K562 (cell line): ENCODE measurements around the gene AADAC. TPM values are rescaled to one million over a fixed set of nuclear protein-coding genes. Genes with fewer than 3 reads are reported as not detected.
A peak's percentile ranks its signal among the peaks of the same experiment; 100 is the strongest.

ENCODE experiments used
- ARID3A ChIP-seq: IDR thresholded peaks from 2 replicates; pipeline ENCODE4 v1.6.1; 2012; ENCODE audit warnings: low read depth, low read length, improper control_type of control experiment, borderline replicate concordance
- CHCHD3 ChIP-seq: fragments of 250-450 bp; sonication (Bioruptor Pico); IDR thresholded peaks from 2 replicates; pipeline ENCODE4 v2.1.2; 2022; ENCODE audit warnings: mild to moderate bottlenecking
- CREB3L1 ChIP-seq: fragments of 450-650 bp; IDR thresholded peaks from 2 replicates; pipeline ENCODE4 v1.6.1; 2014; ENCODE audit warnings: low read depth, mild to moderate bottlenecking, moderate library complexity, borderline replicate concordance
- ESRRA ChIP-seq: fragments of 450-650 bp; IDR thresholded peaks from 2 replicates; pipeline ENCODE4 v1.6.1; 2014; ENCODE audit warnings: low read depth, mild to moderate bottlenecking, moderate library complexity, borderline replicate concordance
- GATAD2A ChIP-seq: fragments of 450-650 bp; IDR thresholded peaks from 2 replicates; pipeline ENCODE4 v1.6.1; 2017
- HNRNPUL1 ChIP-seq: fragments of 200-400 bp; formaldehyde crosslinking; IDR thresholded peaks from 2 replicates; pipeline ENCODE4 v1.6.1; 2017; ENCODE audit warnings: low read length
- L3MBTL2 ChIP-seq: fragments of 450-650 bp; IDR thresholded peaks from 2 replicates; pipeline ENCODE4 v1.6.1; 2016; ENCODE audit warnings: mild to moderate bottlenecking, moderate library complexity
- NR0B1 ChIP-seq: fragments of 450-650 bp; IDR thresholded peaks from one replicate; pipeline ENCODE4 v1.6.1; 2018; ENCODE audit warnings: mild to moderate bottlenecking, moderate library complexity; ENCODE audit not compliant: partially characterized antibody
- NR2C2 ChIP-seq, 2 experiments: fragments of 200-800 bp in 1 of 2; sonication (Bioruptor generic) in 1 of 2; sonication (generic) in 1 of 2; formaldehyde crosslinking in 1 of 2; IDR thresholded peaks; 2 replicates each; pipeline versions ENCODE4 v1.6.1 to v1.8.0; 2016 to 2022; ENCODE audit warnings: mild to moderate bottlenecking in 1 of 2, missing compliant biosample characterization in 1 of 2, missing genetic modification characterization in 1 of 2, missing genetic modification reagents in 1 of 2
- NR2F6 ChIP-seq: fragments of 450-650 bp; formaldehyde crosslinking; IDR thresholded peaks from 2 replicates; pipeline ENCODE4 v1.4.0; 2020; ENCODE audit warnings: mild to moderate bottlenecking
- RFX7 ChIP-seq: fragments of 250-450 bp; sonication (Bioruptor Pico); IDR thresholded peaks from 2 replicates; pipeline ENCODE4 v1.5.1; 2021; ENCODE audit warnings: mild to moderate bottlenecking
- RNF2 ChIP-seq: sonication (generic); IDR thresholded peaks from 2 replicates; pipeline ENCODE4 v1.6.1; 2016
- SNIP1 ChIP-seq: fragments of 450-650 bp; IDR thresholded peaks from 2 replicates; pipeline ENCODE4 v1.7.1; 2017; ENCODE audit warnings: low read depth, mild to moderate bottlenecking
- TFAM ChIP-seq: fragments of 250-450 bp; sonication (Bioruptor Pico); conservative IDR thresholded peaks from 2 replicates; pipeline ENCODE4 v1.5.0; 2021; ENCODE audit warnings: mild to moderate bottlenecking, moderate library complexity
- ZC3H4 ChIP-seq: sonication (generic); formaldehyde crosslinking; IDR thresholded peaks from 2 replicates; pipeline ENCODE4 v1.9.0; 2021; ENCODE audit warnings: missing genetic modification reagents, borderline replicate concordance
- ZNF76 ChIP-seq: fragments of 250-450 bp; sonication (Bioruptor Pico); IDR thresholded peaks from 2 replicates; pipeline ENCODE4 v1.4.0; 2020; ENCODE audit warnings: mild to moderate bottlenecking, moderate library complexity, borderline replicate concordance
- polyA plus RNA-seq, 8 experiments: library from polyadenylated mRNA; depleted of rRNA in 4 of 8; stranded (reverse) in 5 of 8; unstranded in 3 of 8; fragments of >200 nt; fragmentation: Nextera tagmentation in 2 of 8; fragmentation: Illumina TruSeq in 1 of 8; extraction: Ambion mirVana in 2 of 8; extraction: Trizol in 1 of 8; gene quantifications; 2 replicates each; pipeline versions ENCODE4 v1.2.1 to v1.2.3, GENCODE V29; 2011 to 2014; ENCODE audit warnings: inconsistent platforms in 1 of 8, missing spikeins in 1 of 8
- total RNA-seq, 7 experiments: library from RNA; depleted of rRNA in 6 of 7; stranded (reverse); fragments of >200 nt in 6 of 7; fragmentation: Illumina TruSeq in 2 of 7; extraction: Trizol in 2 of 7; gene quantifications; 2 replicates each; pipeline versions ENCODE4 v1.2.1 to v1.2.3, GENCODE V29; 2011 to 2021; ENCODE audit warnings: low replicate concordance in 1 of 7
- TF ChIP-seq, protein P1 (sequence below): fragments of 250-450 bp; sonication (Bioruptor Pico); IDR thresholded peaks from 2 replicates; pipeline ENCODE4 v1.4.0; 2020; ENCODE audit warnings: mild to moderate bottlenecking, moderate library complexity
- TF ChIP-seq, protein P2 (sequence below), 2 experiments: IDR thresholded peaks in 1 of 2; conservative IDR thresholded peaks in 1 of 2; 2 replicates each; pipeline ENCODE4 v1.6.1; 2016; ENCODE audit warnings: low read depth in 2 of 2, mild to moderate bottlenecking in 1 of 2, missing compliant biosample characterization in 1 of 2, missing genetic modification characterization in 1 of 2, moderate library complexity in 1 of 2

Gene AADAC
- total and polyA plus RNA-seq, 9 of the 15 experiments (the other 6 are each of a cell fraction or from before 2014, with no cell fraction given) = 0.47 TPM; not detected in 8

DNA sequence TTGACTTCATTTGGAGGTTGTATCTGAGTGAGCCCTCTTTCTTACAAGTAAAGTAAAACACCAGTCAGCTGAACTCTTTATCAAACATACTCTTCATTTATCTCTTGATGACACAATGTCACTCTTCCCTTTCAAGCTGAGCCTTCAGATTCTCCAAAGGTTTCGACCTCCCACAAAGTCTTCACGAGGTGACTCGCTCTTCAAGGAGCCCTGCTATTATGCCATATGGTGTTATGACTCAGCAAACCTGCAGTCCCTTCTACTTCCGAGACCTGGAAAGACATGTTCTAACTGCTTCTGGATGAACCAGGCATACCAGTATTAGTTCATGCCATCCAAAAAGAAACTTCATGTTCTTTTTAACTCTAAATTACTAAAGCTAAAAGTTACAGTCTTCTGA, 23.1 kb downstream of the AADAC start (continued):
- TF ChIP-seq, protein P1, sequence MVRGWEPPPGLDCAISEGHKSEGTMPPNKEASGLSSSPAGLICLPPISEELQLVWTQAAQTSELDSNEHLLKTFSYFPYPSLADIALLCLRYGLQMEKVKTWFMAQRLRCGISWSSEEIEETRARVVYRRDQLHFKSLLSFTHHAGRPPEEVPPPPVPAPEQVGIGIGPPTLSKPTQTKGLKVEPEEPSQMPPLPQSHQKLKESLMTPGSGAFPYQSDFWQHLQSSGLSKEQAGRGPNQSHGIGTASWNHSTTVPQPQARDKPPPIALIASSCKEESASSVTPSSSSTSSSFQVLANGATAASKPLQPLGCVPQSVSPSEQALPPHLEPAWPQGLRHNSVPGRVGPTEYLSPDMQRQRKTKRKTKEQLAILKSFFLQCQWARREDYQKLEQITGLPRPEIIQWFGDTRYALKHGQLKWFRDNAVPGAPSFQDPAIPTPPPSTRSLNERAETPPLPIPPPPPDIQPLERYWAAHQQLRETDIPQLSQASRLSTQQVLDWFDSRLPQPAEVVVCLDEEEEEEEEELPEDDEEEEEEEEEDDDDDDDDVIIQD (CRISPR knock-in tag) = no peak
- TF ChIP-seq GATAD2A (0 out of 2 replicates have a peak, but pooled peaks have one; percentile 47), ZNF76 (CRISPR knock-in tag) (no peak), CREB3L1 (no peak), NR2C2 (CRISPR knock-in tag; IDR thresholded peaks at IDR 0.05) (no peak), NR2C2 (tag; IDR thresholded peaks at IDR 0.05) (0 out of 2 replicates have a peak, but pooled peaks have one; percentile 28), SNIP1 (no peak), HNRNPUL1 (no peak), L3MBTL2 (peak; percentile 85), NR2F6 (CRISPR knock-in tag) (no peak), ESRRA (peak; percentile 54; the same call in 1 of the 2 replicates), ZC3H4 (no peak), NR0B1 (no peak), RNF2 (peak; percentile 59; the same call in 1 of the 2 replicates), TFAM (CRISPR knock-in tag) (no peak), CHCHD3 (CRISPR knock-in tag) (no peak), ARID3A (peak; percentile 29; the same call in 1 of the 2 replicates), RFX7 (CRISPR knock-in tag) (no peak)
- TF ChIP-seq, protein P2, sequence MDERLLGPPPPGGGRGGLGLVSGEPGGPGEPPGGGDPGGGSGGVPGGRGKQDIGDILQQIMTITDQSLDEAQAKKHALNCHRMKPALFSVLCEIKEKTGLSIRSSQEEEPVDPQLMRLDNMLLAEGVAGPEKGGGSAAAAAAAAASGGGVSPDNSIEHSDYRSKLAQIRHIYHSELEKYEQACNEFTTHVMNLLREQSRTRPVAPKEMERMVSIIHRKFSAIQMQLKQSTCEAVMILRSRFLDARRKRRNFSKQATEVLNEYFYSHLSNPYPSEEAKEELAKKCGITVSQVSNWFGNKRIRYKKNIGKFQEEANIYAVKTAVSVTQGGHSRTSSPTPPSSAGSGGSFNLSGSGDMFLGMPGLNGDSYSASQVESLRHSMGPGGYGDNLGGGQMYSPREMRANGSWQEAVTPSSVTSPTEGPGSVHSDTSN (CRISPR knock-in tag; IDR thresholded peaks at IDR 0.05; ENCODE audit: low read depth) = no peak
- TF ChIP-seq, protein P2 (tag; conservative IDR thresholded peaks at IDR 0.05; ENCODE audit: low read depth) = peak; percentile 86
